CD4-positive, alpha-beta T cell treated with Interferon gamma for 1 hour (primary cell): ENCODE results near the gene CLSTN1.
"Not testable (repeated sequence)": the region's sequence is repeated elsewhere in the genome, so short reads cannot be mapped to it uniquely, and the experiment has no call there.

ENCODE experiments used
- DNase-seq: peaks from one replicate; pipeline ENCODE4 v3.0.0-alpha.2; 2020

The CLSTN1 gene

DNA sequence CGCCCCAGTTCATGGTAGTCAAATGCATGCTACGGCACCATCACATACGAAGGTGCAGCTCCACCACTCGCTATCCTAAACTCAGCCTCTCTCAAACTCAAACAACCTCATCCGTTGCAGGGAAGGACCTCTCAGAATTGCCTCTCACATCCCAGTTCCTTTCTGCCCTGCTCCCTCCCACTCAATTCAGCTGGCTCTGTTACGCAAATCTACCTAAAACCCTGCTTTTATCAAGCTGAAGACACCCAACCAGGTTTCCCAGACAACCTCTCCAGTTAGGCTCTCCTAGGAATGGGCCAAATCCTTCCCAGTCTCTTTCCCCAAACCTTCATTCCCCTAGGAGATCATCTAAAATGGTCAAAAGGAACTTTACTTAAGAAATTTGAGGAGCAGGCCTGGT is 62.9 kb downstream of the CLSTN1 start:
- no peak for DNase-seq

- no peak for DNase-seq
These were observed 63.8 kb downstream of the CLSTN1 start for GRCh38 chr1:9759939-9760338.

DNA sequence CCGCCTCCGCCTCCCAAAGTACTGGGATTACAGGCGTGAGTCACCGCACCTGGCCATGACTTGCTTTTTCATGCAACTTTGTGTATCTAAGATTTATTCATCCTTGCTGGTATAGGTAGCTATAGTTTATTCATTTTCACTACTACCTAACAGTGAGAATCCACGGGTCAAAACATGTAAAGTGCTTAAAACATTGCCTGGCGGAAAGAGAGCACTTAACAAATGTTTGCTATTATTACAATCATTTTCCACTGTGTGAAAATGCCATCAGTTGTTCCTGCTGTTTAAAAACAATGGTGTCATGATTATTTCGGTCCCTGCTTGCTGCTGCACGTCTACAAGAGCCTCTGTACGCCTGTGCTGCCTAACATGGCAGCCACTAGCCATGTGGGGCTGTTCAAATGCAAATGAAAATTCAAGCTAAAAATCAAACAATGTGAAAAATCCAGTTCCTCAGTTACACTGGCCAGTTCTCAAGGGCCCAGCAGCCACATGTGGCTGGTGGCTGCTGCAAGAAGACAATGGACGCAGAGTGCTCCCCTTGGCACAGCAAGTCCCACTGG is 65.1 kb downstream of the CLSTN1 start:
- DNase-seq: no peak

- no peak for DNase-seq
These were observed 68.2 kb downstream of the CLSTN1 start for GRCh38 chr1:9755441-9755995.

GRCh38 chr1:9753121-9753531 is 70.6 kb downstream of the CLSTN1 start:
- no peak for DNase-seq

DNA sequence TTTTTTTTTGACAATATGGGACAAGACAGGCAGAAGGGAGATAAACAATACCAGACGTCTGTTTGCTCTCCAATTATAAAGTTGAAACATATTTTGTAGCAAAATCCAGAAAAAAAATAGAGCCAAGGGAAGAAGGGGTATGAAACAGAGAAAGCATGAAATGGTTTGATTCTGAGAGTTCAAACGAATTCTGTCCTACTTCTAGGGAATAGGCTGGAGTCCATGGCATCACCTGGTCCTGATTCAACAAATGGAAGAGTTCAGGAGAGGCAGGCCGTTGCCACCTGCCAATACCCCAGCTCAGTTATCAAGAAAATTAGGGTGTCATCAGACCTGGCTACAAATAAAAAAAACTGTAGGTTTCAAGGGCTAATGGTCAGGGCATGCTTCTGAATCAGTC is 71.8 kb downstream of the CLSTN1 start:
- no peak for DNase-seq

DNA sequence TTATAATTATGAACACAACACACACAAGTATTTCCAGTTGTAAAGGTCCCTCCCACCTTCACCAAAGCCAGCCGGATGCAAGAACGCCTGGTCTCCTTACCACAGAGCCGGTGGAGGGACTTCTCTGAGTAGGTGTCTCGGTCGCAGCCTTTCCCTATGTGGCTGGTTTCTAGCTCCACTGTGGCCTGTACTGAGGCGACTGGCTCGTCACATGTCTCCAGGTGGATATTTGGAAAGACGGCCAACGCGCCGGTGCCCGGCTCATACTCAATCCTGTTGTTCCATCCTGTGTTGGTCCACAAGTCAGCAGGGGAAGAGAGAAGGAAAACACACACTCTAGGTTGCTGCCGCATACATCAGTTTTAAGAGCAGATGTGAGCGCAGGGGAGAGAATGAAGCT is 74.4 kb downstream of the CLSTN1 start:
- DNase-seq: no peak

DNA sequence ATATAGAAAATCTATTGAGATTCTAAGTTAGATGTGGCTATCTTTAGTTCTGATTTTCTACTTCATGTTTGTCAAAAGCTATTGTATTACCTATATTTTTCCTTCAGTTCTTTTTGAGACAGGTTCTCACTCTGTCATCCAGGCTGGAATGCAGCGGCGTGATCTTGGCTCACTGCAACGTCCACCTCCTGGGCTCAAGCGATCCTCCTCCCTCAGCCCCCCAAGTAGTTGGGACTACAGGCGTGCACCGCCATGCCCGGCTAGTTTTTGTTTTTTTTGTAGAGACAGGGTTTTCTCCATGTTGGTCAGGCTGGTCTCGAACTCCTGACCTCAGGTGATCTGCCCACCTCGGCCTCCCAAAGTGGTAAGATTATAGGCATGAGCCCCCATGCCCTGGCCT is 75.4 kb downstream of the CLSTN1 start:
- DNase-seq: not testable (repeated sequence)

DNA sequence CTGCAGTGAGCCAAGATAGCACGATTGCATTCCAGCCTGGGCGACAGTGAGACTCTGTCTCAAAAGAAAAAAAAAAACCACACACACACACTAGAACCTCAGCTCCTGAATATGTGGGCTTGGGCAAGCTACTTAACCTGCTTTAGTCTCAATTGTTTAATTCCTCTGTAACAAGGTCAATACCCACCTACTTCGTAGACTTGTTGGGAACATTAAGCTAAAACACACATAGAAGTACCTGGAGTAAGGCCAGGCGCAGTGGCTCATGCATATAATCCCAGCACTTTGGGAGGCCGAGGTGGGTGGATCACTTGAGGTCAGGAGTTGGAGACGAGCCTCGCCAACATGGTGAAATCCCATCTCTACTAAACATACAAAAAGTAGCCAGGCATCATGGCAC is 77.1 kb downstream of the CLSTN1 start:
- no peak for DNase-seq

DNA sequence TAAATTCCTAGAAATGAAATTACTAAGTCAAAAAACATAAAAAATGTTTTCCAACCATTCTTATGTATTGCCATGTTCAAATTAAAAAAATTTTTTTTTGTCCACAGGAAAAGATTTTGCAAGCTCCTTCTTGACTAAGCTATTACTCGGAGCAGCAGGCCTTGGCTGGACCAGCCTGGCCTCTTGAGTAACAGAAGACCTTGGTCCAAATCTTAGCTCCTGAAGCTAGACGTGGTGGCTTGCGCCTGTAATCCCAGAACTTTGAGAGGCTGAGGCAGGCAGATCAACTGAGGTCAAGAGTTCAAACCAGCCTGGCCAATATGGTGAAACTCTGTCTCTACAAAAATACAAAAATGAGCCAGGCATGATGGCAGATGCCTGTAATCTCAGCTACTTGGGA is 77.6 kb downstream of the CLSTN1 start:
- no peak for DNase-seq

DNA sequence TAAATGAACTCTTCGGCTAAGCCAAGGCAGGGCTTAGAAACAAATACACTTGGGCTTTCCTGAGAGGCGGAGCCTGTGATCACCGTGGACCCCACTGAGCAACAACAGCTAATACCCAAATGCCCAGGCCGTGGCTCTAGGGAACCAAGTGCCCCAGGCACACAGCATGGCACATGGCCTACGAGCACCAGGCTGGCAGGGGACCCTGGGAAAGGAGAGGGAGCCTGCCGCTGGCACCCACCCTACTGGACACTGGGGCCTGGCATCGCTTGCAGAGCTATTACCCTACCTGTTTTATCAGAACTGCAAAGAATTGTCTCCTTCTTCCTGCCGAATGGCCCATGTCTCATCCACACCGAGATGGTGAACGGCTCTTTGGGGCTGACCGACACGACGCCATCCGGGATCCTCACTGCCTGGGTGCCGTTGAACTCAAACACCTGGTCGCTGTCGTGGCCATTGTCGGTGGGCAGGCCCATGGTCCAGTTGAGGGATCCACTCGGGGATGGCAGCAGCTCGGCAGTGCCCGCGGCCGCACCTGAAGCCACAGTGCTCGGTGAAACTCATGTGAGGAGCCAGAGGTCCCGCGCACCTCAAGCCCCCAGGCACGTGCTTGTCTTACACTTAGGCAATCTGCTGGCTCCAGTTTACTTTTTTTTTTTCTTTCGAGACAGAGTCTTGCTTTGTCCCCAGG is 79.5 kb downstream of the CLSTN1 start:
- no peak for DNase-seq

DNA sequence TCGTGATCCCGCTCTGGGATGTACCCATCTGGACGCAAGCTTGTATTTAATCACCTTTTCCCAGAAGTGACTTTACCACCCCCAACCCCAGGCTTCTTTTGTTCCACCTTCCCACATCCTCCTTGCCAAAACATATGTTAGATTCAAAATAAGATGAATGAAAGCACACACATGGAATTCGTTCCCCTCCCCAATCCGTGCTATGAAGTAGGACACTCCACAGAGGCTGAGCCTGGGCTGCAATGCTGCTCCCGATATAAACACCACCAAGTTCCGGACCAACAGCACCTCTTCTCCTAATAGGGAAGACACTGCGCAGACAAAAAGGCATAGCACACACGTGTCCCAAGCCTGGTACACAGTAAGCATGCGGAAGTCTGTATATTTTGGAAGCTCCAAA is 86.1 kb downstream of the CLSTN1 start:
- no peak for DNase-seq

DNA sequence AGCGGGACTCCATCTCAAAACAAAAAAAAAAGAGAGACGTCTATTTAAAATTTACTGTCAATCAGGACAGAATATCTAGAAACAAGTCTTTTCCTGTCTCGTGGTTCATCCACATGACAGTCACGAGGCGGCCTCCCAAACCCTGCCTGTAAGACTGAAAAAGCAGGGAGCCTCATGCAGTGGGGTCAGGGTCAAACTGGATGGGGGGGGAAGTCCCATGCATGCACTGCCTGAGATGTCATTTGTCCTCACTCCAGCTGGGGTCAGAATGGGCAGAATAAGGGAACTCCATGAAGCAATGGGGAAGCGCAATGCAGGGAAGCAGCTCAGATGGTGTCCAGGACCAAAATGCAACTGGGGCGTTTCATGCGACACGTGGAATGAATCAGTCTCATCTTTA is 86.7 kb downstream of the CLSTN1 start:
- no peak for DNase-seq

GRCh38 chr1:9736241-9736640 is 87.5 kb downstream of the CLSTN1 start:
- DNase-seq: no peak

DNA sequence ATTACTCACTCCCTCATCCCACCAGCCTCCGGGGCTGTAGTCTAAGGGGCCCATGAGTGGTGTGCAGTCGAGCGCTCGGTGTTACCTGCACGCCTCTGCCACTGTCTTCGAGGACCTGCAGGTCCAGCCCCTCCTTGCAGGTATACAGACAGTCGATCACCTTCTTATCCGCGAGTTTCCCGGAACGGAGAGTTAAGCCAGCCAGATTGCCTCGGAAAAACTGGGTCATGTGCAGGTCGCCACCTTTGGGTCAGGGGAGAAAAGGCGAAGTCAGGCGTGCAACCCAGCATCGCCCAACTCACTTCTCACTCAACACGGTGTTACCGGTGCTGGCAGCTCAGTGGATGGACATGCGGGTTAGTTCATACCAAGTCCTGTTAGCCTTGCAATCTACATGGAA is 88.0 kb downstream of the CLSTN1 start:
- no peak for DNase-seq

- no peak for DNase-seq
These were observed 90.5 kb downstream of the CLSTN1 start for GRCh38 chr1:9733160-9733789.

DNA sequence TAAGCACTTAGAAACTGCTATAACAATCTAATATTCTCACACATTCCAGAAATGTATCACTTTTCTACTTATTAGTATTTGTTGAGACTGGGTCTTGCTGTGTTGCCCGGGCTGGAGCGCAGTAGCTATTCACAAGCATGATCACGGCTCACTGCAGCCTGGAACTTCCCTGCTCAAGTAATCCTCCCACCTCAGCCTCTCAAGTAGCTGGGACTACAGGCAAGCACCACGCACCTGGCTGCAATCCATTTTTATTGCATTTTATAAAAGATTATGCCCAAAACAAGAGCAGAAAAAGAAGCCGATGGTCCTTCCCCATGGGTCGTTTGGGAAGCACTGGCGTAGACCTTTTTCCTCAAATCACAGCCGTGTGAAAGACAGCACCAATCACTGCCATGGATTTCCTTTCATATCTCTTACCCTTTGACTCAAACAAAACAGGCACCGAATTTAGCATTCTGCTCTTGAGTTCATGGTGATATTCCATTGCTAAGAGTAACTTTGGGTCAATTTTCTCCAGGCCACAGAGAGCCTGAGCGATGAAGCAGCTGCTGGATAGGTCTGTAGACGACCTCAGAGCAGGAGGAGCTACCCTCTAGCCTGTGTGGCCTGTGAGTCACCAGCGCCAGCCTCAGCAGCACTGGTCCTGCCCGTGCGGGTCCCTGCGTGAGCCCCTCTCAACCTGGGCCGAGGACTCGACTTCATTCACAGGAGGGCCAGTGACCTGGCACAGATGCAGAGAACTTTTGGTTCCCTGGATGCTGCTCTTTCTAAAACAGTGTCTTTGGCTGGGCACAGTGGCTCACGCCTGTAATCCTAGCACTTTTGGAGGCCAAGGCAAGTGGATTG is 91.4 kb downstream of the CLSTN1 start:
- no peak for DNase-seq

- DNase-seq: no peak
These were observed 92.2 kb downstream of the CLSTN1 start for GRCh38 chr1:9731561-9731960.

DNA sequence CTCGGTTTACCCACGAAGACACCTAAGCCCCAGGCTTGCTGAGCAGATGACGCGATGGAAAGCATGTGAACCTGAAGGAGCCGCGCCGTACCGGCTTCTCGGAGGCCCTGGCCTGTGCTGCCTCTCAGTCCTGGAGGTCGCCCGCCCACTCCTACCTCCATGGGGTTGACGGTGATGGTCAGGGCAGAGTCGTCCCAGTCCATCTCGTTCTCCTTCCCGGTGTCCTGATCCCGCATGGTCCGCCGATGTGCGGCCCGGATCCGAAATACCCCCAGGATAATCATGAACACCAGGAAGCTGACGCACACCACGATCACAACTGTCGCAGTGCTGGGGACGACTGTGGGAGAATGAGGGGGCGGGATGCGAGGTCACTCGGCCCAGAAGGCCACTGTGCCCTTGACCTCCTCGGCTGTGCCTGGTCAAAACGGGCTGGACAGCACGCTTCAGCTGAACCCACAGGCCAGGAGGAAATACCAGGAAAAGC is 92.7 kb downstream of the CLSTN1 start:
- DNase-seq: no peak

DNA sequence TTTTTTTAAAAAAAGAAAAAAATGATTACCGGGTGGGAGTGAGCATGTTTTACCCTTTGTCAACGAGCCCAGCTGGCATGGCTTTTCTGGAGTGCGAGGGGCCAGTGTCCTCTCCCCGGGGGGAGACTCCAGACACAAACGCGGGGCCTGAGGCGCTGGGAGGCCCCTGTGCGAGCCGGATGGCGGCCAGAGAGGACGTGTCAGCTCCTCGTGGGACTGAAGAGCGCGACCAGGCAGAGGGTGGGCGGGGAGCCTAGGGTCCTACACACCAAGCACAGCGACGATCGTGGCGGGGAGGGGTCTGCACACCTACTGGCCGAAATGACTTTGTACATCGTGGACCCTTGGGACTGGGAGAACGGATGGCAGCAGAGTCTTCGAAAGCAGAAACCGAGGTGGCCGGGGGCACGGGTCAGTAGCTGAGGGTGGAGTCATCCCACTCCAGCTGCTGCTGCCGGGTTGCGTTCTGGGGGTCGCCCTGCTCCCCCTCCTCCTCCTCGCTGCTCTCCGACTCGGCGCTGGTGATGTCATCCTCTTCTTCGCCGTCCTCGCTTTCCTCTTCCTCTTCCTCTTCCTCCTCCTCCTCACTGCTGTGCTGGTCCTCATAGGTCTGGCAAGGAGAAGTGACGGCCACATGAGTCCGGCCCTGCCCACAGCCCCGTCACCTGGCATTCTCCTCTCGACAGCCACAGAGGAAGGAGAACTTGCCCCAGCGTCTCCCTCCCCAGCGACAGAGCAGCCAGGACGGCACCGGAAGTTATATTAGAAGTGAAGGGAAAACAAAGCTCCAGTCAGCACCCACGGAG is 93.5 kb downstream of the CLSTN1 start:
- peak; percentile 72 for DNase-seq

DNA sequence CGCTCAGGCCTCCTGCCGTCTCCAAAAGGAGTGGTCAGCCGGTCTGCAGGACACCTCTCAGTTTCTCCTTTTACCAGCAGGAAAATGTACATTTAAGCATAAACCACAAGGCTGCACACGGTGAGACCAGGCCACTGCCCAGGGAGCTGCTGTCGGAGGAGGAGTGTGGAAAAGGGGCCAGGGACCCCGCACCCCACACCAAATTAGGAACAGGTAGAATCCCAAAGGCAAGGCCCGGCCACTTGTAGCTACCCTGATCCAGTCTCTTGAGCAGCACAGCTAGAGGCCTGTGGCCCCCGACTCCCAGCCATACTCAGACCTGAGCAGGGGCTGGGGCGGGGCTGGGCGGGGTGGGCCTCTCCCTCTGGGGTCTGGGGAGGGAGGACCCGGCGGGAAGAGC is 94.2 kb downstream of the CLSTN1 start:
- DNase-seq: no peak
